Neural progenitor cell (in vitro differentiated cells): ENCODE measurements around the gene CIB4.

ENCODE experiments used
- CTCF ChIP-seq: fragments of 200-600 bp; sonication (generic); IDR thresholded peaks from 2 replicates; pipeline ENCODE4 v1.5.1; 2017; ENCODE audit warnings: antibody characterized with exemption, mild to moderate bottlenecking
- EZH2 ChIP-seq: fragments of 200-600 bp; sonication (generic); IDR thresholded peaks from 2 replicates; pipeline ENCODE4 v1.6.1; 2017; ENCODE audit warnings: antibody characterized with exemption, mild to moderate bottlenecking, moderate library complexity

GRCh38 chr2:26534098-26534864 is 106.9 kb downstream of the CIB4 start:
- TF ChIP-seq CTCF (no peak), EZH2 (no peak)
